ENCODE data around the gene MTFMT. TPM values are rescaled to one million over a fixed set of nuclear protein-coding genes. Genes with fewer than 3 reads are reported as not detected.
"Not testable (repeated sequence)": the region's sequence is repeated elsewhere in the genome, so short reads cannot be mapped to it uniquely, and the experiment has no call there.

MTFMT gene
- total RNA-seq (22.4 TPM), polyA plus RNA-seq (13.1 TPM)

- WGBS, result under 1% methylated on average over 73 of the region's 73 CpGs
- Histone ChIP-seq H3K27ac (ENCODE audit: low read depth) (peak within 1 kb of the TSS; percentile 54), H3K36me3 (ENCODE audit: insufficient read depth) (peaks cover 3% of the 10 kb centered on the region), H3K4me3 (ENCODE audit: low read depth, low read length) (peak within 1 kb of the TSS; percentile 91), H3K4me1 (ENCODE audit: insufficient read depth) (no peaks in the 10 kb centered on the region)
- peak; percentile 75 for DNase-seq (ENCODE audit: extremely low spot score)
Measured at GRCh38 chr15:65028921-65029735, at the start of gene MTFMT. MTFMT (minus strand) TSS chr15:65029639; CDS start chr15:65029613, 26 bp downstream.

- no peak for DNase-seq (ENCODE audit: extremely low spot score)
- H3K4me1 ChIP-seq (ENCODE audit: insufficient read depth), result no peaks in the 10 kb centered on the region
- H3K4me3 ChIP-seq (ENCODE audit: low read depth, low read length), result no peak overlapping the region
- WGBS, result 43% methylated on average over 24 of the region's 24 CpGs
- H3K27ac ChIP-seq (ENCODE audit: low read depth), result no peak overlapping the region
- H3K36me3 ChIP-seq (ENCODE audit: insufficient read depth), result no peaks in the 10 kb centered on the region
Measured at GRCh38 chr15:65077981-65078352, 48.5 kb upstream of the MTFMT start.

GRCh38 chr15:65077291-65077980, 48.0 kb upstream of the MTFMT start:
- H3K4me1 ChIP-seq (ENCODE audit: insufficient read depth), result no peaks in the 10 kb centered on the region
- 72% methylated on average over 85 of the region's 85 CpGs for whole genome bisulfite sequencing
- no peak overlapping the region for H3K4me3 ChIP-seq (ENCODE audit: low read depth, low read length)
- DNase-seq (ENCODE audit: extremely low spot score), result no peak
- no peaks in the 10 kb centered on the region for H3K36me3 ChIP-seq (ENCODE audit: insufficient read depth)
- no peak overlapping the region for H3K27ac ChIP-seq (ENCODE audit: low read depth)

- H3K36me3 ChIP-seq (ENCODE audit: insufficient read depth), result no peaks in the 10 kb centered on the region
- H3K27ac ChIP-seq (ENCODE audit: low read depth), result no peak within 1 kb of the TSS
- H3K4me3 ChIP-seq (ENCODE audit: low read depth, low read length), result no peak within 1 kb of the TSS
- WGBS, result 82% methylated on average over 73 of the region's 73 CpGs
- H3K4me1 ChIP-seq (ENCODE audit: insufficient read depth), result no peaks in the 10 kb centered on the region
- no peak for DNase-seq (ENCODE audit: extremely low spot score)
Measured at GRCh38 chr15:65076486-65077290, 47.2 kb upstream of the MTFMT start, which contains the start of gene KBTBD13. KBTBD13 (plus strand) TSS chr15:65076746; CDS start chr15:65076816, 70 bp downstream.

- H3K4me1 ChIP-seq (ENCODE audit: insufficient read depth); H3K4me3 ChIP-seq (ENCODE audit: low read depth, low read length): not testable (repeated sequence)
- 52% methylated on average over 12 of the region's 12 CpGs for WGBS
Measured at GRCh38 chr15:65075607-65076395, 46.4 kb upstream of the MTFMT start.

GRCh38 chr15:65074946-65075345, 45.5 kb upstream of the MTFMT start:
- DNase-seq (ENCODE audit: extremely low spot score), result not testable (repeated sequence)
- 98% methylated on average over 19 of the region's 22 CpGs for WGBS

More at GRCh38 chr15:65075607-65076395, 46.4 kb upstream of the MTFMT start:
- DNase-seq (ENCODE audit: extremely low spot score); H3K36me3 ChIP-seq (ENCODE audit: insufficient read depth); H3K27ac ChIP-seq (ENCODE audit: low read depth): not testable (repeated sequence)

GRCh38 chr15:65072617-65073016, 43.2 kb upstream of the MTFMT start:
- H3K4me3 ChIP-seq (ENCODE audit: low read depth, low read length), result no peak overlapping the region
- no peaks in the 10 kb centered on the region for H3K36me3 ChIP-seq (ENCODE audit: insufficient read depth)
- DNase-seq (ENCODE audit: extremely low spot score), result no peak
- WGBS, result 93% methylated on average over 3 of the region's 3 CpGs
- no peaks in the 10 kb centered on the region for H3K4me1 ChIP-seq (ENCODE audit: insufficient read depth)
- no peak overlapping the region for H3K27ac ChIP-seq (ENCODE audit: low read depth)

More at GRCh38 chr15:65074946-65075345, 45.5 kb upstream of the MTFMT start:
- H3K4me1 ChIP-seq (ENCODE audit: insufficient read depth); H3K27ac ChIP-seq (ENCODE audit: low read depth); H3K4me3 ChIP-seq (ENCODE audit: low read depth, low read length); H3K36me3 ChIP-seq (ENCODE audit: insufficient read depth): not testable (repeated sequence)

GRCh38 chr15:65072027-65072426, 42.6 kb upstream of the MTFMT start:
- no peak overlapping the region for H3K27ac ChIP-seq (ENCODE audit: low read depth)
- no peak for DNase-seq (ENCODE audit: extremely low spot score)
- H3K36me3 ChIP-seq (ENCODE audit: insufficient read depth), result no peaks in the 10 kb centered on the region
- 50% methylated on average over 1 of the region's 1 CpG for WGBS
- H3K4me1 ChIP-seq (ENCODE audit: insufficient read depth), result no peaks in the 10 kb centered on the region
- H3K4me3 ChIP-seq (ENCODE audit: low read depth, low read length), result no peak overlapping the region

GRCh38 chr15:65071381-65071811, 42.0 kb upstream of the MTFMT start:
- DNase-seq (ENCODE audit: extremely low spot score), result no peak
- Histone ChIP-seq H3K27ac (ENCODE audit: low read depth) (peak overlapping the region; percentile 71), H3K4me3 (ENCODE audit: low read depth, low read length) (no peak overlapping the region), H3K36me3 (ENCODE audit: insufficient read depth) (no peaks in the 10 kb centered on the region), H3K4me1 (ENCODE audit: insufficient read depth) (no peaks in the 10 kb centered on the region)
- 27% methylated on average over 5 of the region's 5 CpGs for WGBS

- Histone ChIP-seq H3K4me3 (ENCODE audit: low read depth, low read length) (no peak overlapping the region), H3K36me3 (ENCODE audit: insufficient read depth) (no peaks in the 10 kb centered on the region), H3K4me1 (ENCODE audit: insufficient read depth) (no peaks in the 10 kb centered on the region), H3K27ac (ENCODE audit: low read depth) (peak overlapping the region; percentile 79)
- whole genome bisulfite sequencing, result 64% methylated on average over 5 of the region's 5 CpGs
- no peak for DNase-seq (ENCODE audit: extremely low spot score)
Measured at GRCh38 chr15:65069779-65070546, 40.5 kb upstream of the MTFMT start.

GRCh38 chr15:65069179-65069578, 39.7 kb upstream of the MTFMT start:
- no peaks in the 10 kb centered on the region for H3K36me3 ChIP-seq (ENCODE audit: insufficient read depth)
- DNase-seq (ENCODE audit: extremely low spot score), result no peak
- H3K4me1 ChIP-seq (ENCODE audit: insufficient read depth), result no peaks in the 10 kb centered on the region
- 30% methylated on average over 1 of the region's 1 CpG for WGBS
- no peak overlapping the region for H3K4me3 ChIP-seq (ENCODE audit: low read depth, low read length)
- H3K27ac ChIP-seq (ENCODE audit: low read depth), result peak overlapping the region; percentile 79

- Histone ChIP-seq H3K36me3 (ENCODE audit: insufficient read depth) (no peaks in the 10 kb centered on the region), H3K4me3 (ENCODE audit: low read depth, low read length) (no peak overlapping the region), H3K4me1 (ENCODE audit: insufficient read depth) (no peaks in the 10 kb centered on the region), H3K27ac (ENCODE audit: low read depth) (peak overlapping the region; percentile 83)
- no peak for DNase-seq (ENCODE audit: extremely low spot score)
- WGBS, result 73% methylated on average over 3 of the region's 3 CpGs
Measured at GRCh38 chr15:65068403-65068788, 39.0 kb upstream of the MTFMT start.

All from urinary bladder (tissue), 4 donors.